DND-41 (cell line): ENCODE measurements around the gene UNK.
A peak's percentile ranks its signal among the peaks of the same experiment; 100 is the strongest.

ENCODE experiments used
- ATAC-seq: fragments of 200-7000 bp; cut with Tn5 transposase; 3 replicates; pipeline ENCODE4 v1.9.1; 2021; ENCODE audit warnings: low read depth; ENCODE audit not compliant: insufficient read depth
- DNase-seq: peaks from one replicate; pipeline ENCODE4 v3.0.0-alpha.2; 2020
- H2AFZ ChIP-seq: 2 replicates; pipeline ENCODE4 v1.6.0; 2012; ENCODE audit warnings: low read depth, low read length
- H3K27ac ChIP-seq: 2 replicates; pipeline ENCODE4 v1.5.1; 2012; ENCODE audit warnings: low read length, inconsistent platforms
- H3K27me3 ChIP-seq: fragments of 200-600 bp; sonication (generic); 2 replicates; pipeline ENCODE4 v1.6.0; 2012; ENCODE audit warnings: low read length, mild to moderate bottlenecking, inconsistent platforms; ENCODE audit not compliant: insufficient read depth, poor library complexity
- H3K36me3 ChIP-seq: 2 replicates; pipeline ENCODE4 v1.5.1; 2012; ENCODE audit warnings: low read length, inconsistent platforms; ENCODE audit not compliant: insufficient read depth
- H3K4me1 ChIP-seq: 2 replicates; pipeline ENCODE4 v1.5.1; 2012; ENCODE audit warnings: mild to moderate bottlenecking, low read length; ENCODE audit not compliant: insufficient read depth
- H3K4me2 ChIP-seq: 2 replicates; pipeline ENCODE4 v1.6.0; 2012; ENCODE audit warnings: mild to moderate bottlenecking, moderate library complexity, low read length, inconsistent platforms; ENCODE audit not compliant: insufficient read depth
- H3K4me3 ChIP-seq, 2 experiments: fragments of 200-600 bp in 1 of 2; shearing (Covaris generic) in 1 of 2; 2 replicates each; pipeline ENCODE4 v1.5.1; 2012 to 2016; ENCODE audit warnings: inconsistent platforms in 2 of 2, low read length in 2 of 2, mild to moderate bottlenecking in 2 of 2, low read depth in 1 of 2, moderate library complexity in 1 of 2
- H3K79me2 ChIP-seq: 2 replicates; pipeline ENCODE4 v1.6.0; 2012; ENCODE audit warnings: low read length, inconsistent platforms; ENCODE audit not compliant: insufficient read depth
- H3K9ac ChIP-seq: 2 replicates; pipeline ENCODE4 v1.6.0; 2012; ENCODE audit warnings: low read depth, mild to moderate bottlenecking, inconsistent platforms, low read length, moderate library complexity
- H3K9me3 ChIP-seq: 2 replicates; pipeline ENCODE4 v1.5.1; 2012; ENCODE audit warnings: low read length, moderate library complexity, mild to moderate bottlenecking, inconsistent platforms; ENCODE audit not compliant: insufficient read depth, severe bottlenecking
- H4K20me1 ChIP-seq: 2 replicates; pipeline ENCODE4 v1.6.0; 2012; ENCODE audit warnings: low read length; ENCODE audit not compliant: insufficient read depth
- CTCF ChIP-seq: IDR thresholded peaks from 2 replicates; pipeline ENCODE4 v1.5.1; 2012; ENCODE audit warnings: borderline replicate concordance, low read length, moderate library complexity, mild to moderate bottlenecking; ENCODE audit not compliant: poor library complexity, severe bottlenecking; ENCODE audit errors: extremely low read depth
- EZH2 ChIP-seq: IDR thresholded peaks from 3 replicates; pipeline ENCODE4 v1.6.1; 2012; ENCODE audit warnings: borderline replicate concordance, low read depth, mild to moderate bottlenecking, moderate library complexity, low read length, inconsistent platforms; ENCODE audit not compliant: severe bottlenecking

Gene UNK

GRCh38 chr17:75872434-75873351, 88.1 kb downstream of the UNK start:
- peak; percentile 27 for DNase-seq
- no peak for TF ChIP-seq EZH2
- no peak for TF ChIP-seq CTCF
- 0 out of 2 replicates have a peak, but pooled peaks cover 2% of the 10 kb centered on the region for H3K4me1 ChIP-seq

GRCh38 chr17:75873587-75874322, 89.1 kb downstream of the UNK start:
- TF ChIP-seq CTCF: no peak
- TF ChIP-seq EZH2: no peak
- Histone ChIP-seq H3K4me1 (0 out of 2 replicates have a peak, but pooled peaks cover 2% of the 10 kb centered on the region), H3K36me3 (no peaks in the 10 kb centered on the region), H2AFZ (no peak overlapping the region), H3K27ac (no peak overlapping the region), H3K9me3 (no peaks in the 10 kb centered on the region), H3K4me2 (no peak overlapping the region), H4K20me1 (no peaks in the 10 kb centered on the region), H3K27me3 (no peaks in the 10 kb centered on the region), H3K9ac (no peak overlapping the region), H3K79me2 (no peaks in the 10 kb centered on the region), H3K4me3 (no peak overlapping the region)
- no peak for DNase-seq
- ATAC-seq: no peak

More at GRCh38 chr17:75872434-75873351, 88.1 kb downstream of the UNK start:
- no peaks in the 10 kb centered on the region for H3K27me3 ChIP-seq
- H3K27ac ChIP-seq: no peak overlapping the region
- H3K36me3 ChIP-seq: no peaks in the 10 kb centered on the region
- H3K9me3 ChIP-seq: no peaks in the 10 kb centered on the region
- H4K20me1 ChIP-seq: no peaks in the 10 kb centered on the region
- no peak overlapping the region for H3K9ac ChIP-seq
- ATAC-seq: no peak
- no peaks in the 10 kb centered on the region for H3K79me2 ChIP-seq
- H3K4me2 ChIP-seq: no peak overlapping the region
- no peak overlapping the region for H3K4me3 ChIP-seq
- H2AFZ ChIP-seq: no peak overlapping the region

GRCh38 chr17:75874323-75875181, 89.9 kb downstream of the UNK start:
- DNase-seq: no peak
- no peak overlapping the region for H3K4me3 ChIP-seq
- TF ChIP-seq CTCF (no peak), EZH2 (no peak)
- no peak overlapping the region for H2AFZ ChIP-seq
- H3K79me2 ChIP-seq: no peaks in the 10 kb centered on the region
- H3K9me3 ChIP-seq: no peaks in the 10 kb centered on the region
- no peaks in the 10 kb centered on the region for H4K20me1 ChIP-seq
- no peak overlapping the region for H3K4me2 ChIP-seq
- H3K36me3 ChIP-seq: no peaks in the 10 kb centered on the region
- H3K27ac ChIP-seq: no peak overlapping the region
- no peak overlapping the region for H3K9ac ChIP-seq
- H3K27me3 ChIP-seq: no peaks in the 10 kb centered on the region
- H3K4me1 ChIP-seq: 0 out of 2 replicates have a peak, but pooled peaks cover 2% of the 10 kb centered on the region
- no peak for ATAC-seq
